ENCODE data around the gene DNAAF8.

DNA sequence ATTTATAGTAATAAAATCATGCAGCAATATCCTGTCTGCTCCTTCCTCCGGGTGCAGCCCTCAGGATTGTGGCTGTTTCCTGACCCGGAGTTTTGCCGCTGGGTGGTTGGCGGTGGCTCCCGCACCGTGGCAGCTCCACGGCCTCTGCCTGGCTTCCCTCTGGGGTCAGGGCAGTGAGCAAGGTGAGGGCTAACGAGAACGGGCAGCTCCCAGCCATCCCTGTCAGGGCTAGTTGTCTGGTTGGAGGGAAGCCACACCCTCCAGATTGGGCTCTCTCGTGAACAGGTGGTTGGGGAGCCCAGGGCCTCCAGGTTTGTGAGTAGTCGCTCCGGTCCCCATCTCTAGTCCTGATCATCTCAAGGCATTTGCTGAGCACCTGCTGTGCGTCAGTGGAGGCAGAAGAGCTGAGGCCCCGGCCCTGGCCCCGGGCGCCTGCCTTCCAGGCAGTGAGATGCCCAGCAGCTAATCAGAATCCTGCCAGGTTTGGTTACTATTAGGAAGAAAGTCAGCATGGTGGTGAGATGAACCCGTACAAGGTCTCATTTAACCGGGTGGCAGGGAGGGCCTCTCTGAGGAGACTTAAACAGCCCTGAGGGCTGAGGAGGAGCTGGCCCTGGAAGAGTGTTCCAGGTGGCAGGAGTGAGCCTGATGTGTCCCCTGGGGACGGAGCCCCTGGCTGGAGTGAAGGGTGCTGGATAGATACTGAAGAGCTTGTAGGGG lies 43.2 kb upstream of the DNAAF8 start:
- no peak for TF ChIP-seq YY1 (IDR thresholded peaks at IDR 0.05; ENCODE audit: insufficient read depth, insufficient read length)
- no peak for TF ChIP-seq ZNF274 (IDR thresholded peaks at IDR 0.05; ENCODE audit: low read depth, low read length)
- no peak for TF ChIP-seq SUZ12 (IDR thresholded peaks at IDR 0.05; ENCODE audit: extremely low read depth, insufficient read depth, insufficient read length)
